Karpas-422 (cell line): ENCODE measurements around the gene NEO1. TPM values are rescaled to one million over a fixed set of nuclear protein-coding genes. Genes with fewer than 3 reads are reported as not detected.

Experiments used
- DNase-seq: peaks from one replicate; pipeline ENCODE4 v3.0.0-alpha.2; 2015
- H2AFZ ChIP-seq: fragments of 200-600 bp; sonication (generic); 2 replicates; pipeline ENCODE4 v1.6.1; 2014; ENCODE audit warnings: antibody characterized with exemption, low read length, mixed read lengths
- H3K27ac ChIP-seq: fragments of 200-600 bp; sonication (generic); 2 replicates; pipeline ENCODE4 v1.5.1; 2014; ENCODE audit warnings: mild to moderate bottlenecking, low read length, moderate library complexity
- H3K27me3 ChIP-seq: fragments of 200-600 bp; sonication (generic); 2 replicates; pipeline ENCODE4 v1.6.1; 2014; ENCODE audit warnings: low read length, mixed read lengths
- H3K36me3 ChIP-seq: fragments of 200-600 bp; sonication (generic); 2 replicates; pipeline ENCODE4 v1.6.1; 2014; ENCODE audit warnings: low read length, mixed read lengths; ENCODE audit not compliant: insufficient read depth
- H3K4me1 ChIP-seq: fragments of 200-600 bp; sonication (generic); 2 replicates; pipeline ENCODE4 v1.6.1; 2014; ENCODE audit warnings: mild to moderate bottlenecking, low read length, mixed read lengths
- H3K4me2 ChIP-seq: fragments of 200-600 bp; sonication (generic); 2 replicates; pipeline ENCODE4 v1.6.1; 2014; ENCODE audit warnings: low read length, low read depth, mild to moderate bottlenecking; ENCODE audit not compliant: poor library complexity, severe bottlenecking
- H3K4me3 ChIP-seq: fragments of 200-600 bp; sonication (generic); 2 replicates; pipeline ENCODE4 v1.5.1; 2014; ENCODE audit warnings: mild to moderate bottlenecking, antibody characterized with exemption, low read length, mixed read lengths
- H3K79me2 ChIP-seq: fragments of 200-600 bp; sonication (generic); 2 replicates; pipeline ENCODE4 v1.6.1; 2014; ENCODE audit warnings: mild to moderate bottlenecking, low read length, mixed read lengths
- H3K9ac ChIP-seq: fragments of 200-600 bp; sonication (generic); 2 replicates; pipeline ENCODE4 v1.6.0; 2014; ENCODE audit warnings: low read length
- H3K9me2 ChIP-seq: fragments of 200-600 bp; sonication (generic), shearing (Covaris generic); replicated peaks from 2 replicates; pipeline ENCODE4 v1.6.0; 2014; ENCODE audit warnings: mild to moderate bottlenecking, low read length, moderate library complexity; ENCODE audit not compliant: insufficient read depth
- H3K9me3 ChIP-seq: fragments of 300-700, 200-600 bp; sonication (generic); 2 replicates; pipeline ENCODE4 v1.6.1; 2014; ENCODE audit warnings: low read length, mixed read lengths
- H4K20me1 ChIP-seq: fragments of 200-600 bp; sonication (generic); 2 replicates; pipeline ENCODE4 v1.6.1; 2014; ENCODE audit warnings: mild to moderate bottlenecking, antibody characterized with exemption, low read length, low read depth; ENCODE audit not compliant: insufficient read depth
- total RNA-seq: library from RNA; depleted of rRNA; stranded (reverse); fragments of >200 nt; shearing (Covaris generic); gene quantifications from 2 replicates; pipeline ENCODE4 v1.2.3, GENCODE V29; 2014; ENCODE audit warnings: low replicate concordance

NEO1 gene
- total RNA-seq, 1 experiment from 2014 or later, result 7.6 TPM

DNA sequence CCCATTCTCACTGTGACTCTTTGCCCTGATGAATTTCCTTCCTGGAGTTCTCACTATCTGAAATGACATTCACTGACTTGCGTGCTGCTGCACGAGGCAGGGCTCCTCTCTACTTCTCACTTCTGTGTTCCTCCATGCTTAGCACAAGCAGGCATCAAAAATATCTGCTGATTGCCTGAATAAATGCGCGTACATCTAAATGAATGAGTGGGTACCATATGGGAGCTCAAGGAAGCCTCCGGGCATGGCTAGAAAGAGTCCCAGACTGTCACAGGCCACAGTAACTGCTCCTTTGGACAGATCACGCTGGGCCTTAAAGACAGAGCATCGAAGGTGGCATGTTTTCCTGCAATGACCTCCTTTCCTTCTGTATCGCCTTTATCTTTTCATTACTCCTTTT is 284.9 kb downstream of the NEO1 start:
- no peak overlapping the region for H3K9ac ChIP-seq
- H3K4me2 ChIP-seq, result no peak overlapping the region
- H3K4me3 ChIP-seq, result no peak overlapping the region
- no peaks in the 10 kb centered on the region for H3K27me3 ChIP-seq
- H3K27ac ChIP-seq, result no peak overlapping the region
- H3K79me2 ChIP-seq, result no peaks in the 10 kb centered on the region
- no peaks in the 10 kb centered on the region; the same call in 1 of the 2 replicates for H4K20me1 ChIP-seq
- no peaks in the 10 kb centered on the region for H3K9me2 ChIP-seq
- H3K9me3 ChIP-seq, result no peaks in the 10 kb centered on the region
- no peaks in the 10 kb centered on the region for H3K36me3 ChIP-seq
- DNase-seq, result no peak
- H2AFZ ChIP-seq, result no peak overlapping the region
- H3K4me1 ChIP-seq, result no peaks in the 10 kb centered on the region

DNA sequence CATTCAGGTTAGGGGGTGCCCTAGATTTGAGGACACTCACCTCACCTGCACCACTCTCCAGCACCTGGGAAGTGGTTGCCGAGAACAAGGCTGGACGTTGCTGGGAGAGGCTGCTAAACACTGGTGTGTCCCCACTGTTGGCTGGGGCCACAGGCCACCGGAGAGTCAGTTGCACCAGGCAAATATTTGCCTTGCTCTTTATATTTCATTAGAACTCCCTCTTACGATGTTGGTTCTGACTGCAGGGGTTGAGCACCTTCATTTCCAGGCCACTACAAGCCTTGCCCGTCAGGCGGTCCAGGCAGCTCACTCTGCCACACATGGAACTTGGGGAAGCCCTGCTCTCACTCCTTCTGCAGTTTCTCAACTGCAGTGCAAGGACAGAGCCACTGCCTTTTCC is 285.8 kb downstream of the NEO1 start:
- H3K27me3 ChIP-seq, result no peaks in the 10 kb centered on the region
- no peak overlapping the region for H3K4me2 ChIP-seq

DNA sequence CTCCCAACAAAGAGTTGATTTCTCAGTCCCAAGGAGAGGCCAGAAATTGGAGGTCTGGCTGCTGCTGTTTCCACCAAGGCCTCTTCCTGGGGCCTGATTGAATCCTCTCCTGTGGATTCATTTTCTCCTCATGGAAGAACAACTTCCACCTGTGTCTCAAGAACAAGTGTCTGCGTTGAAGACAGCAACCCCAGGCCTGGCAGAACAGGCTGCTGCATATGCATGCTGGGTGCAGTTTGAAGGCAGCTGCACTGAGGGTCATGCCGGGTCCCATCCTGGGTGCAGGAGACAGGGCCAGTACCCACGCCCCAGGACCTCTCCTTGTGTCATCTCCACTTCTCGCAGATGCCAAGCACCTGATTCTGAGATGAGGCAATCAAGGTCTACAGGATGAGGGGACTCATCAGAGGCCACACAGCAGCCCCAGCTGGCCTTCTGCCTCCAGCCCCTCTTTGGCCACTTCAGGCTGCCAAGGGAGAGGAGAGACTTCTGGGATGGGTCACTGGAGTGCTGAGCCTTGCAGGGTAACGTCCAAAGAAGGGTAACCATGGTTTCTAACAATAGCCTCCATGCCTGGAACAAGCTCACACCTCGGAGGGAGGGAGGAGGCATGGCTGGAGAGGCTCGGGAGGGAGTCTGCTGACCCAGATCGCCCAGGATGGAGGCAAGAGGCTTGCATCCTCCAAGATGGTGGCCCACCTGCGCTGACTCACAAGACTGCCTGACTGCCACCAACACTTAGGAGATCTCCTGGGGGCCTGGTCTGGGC is 286.5 kb downstream of the NEO1 start:
- no peaks in the 10 kb centered on the region for H3K27me3 ChIP-seq
- H3K79me2 ChIP-seq, result no peaks in the 10 kb centered on the region
- no peaks in the 10 kb centered on the region for H3K4me1 ChIP-seq
- no peak overlapping the region for H3K27ac ChIP-seq
- H3K9me3 ChIP-seq, result no peaks in the 10 kb centered on the region
- H2AFZ ChIP-seq, result no peak overlapping the region
- no peak for DNase-seq
- H3K36me3 ChIP-seq, result no peaks in the 10 kb centered on the region
- H3K9ac ChIP-seq, result no peak overlapping the region
- H3K9me2 ChIP-seq, result no peaks in the 10 kb centered on the region
- no peaks in the 10 kb centered on the region; the same call in 1 of the 2 replicates for H4K20me1 ChIP-seq
- H3K4me3 ChIP-seq, result no peak overlapping the region
- H3K4me2 ChIP-seq, result no peak overlapping the region

More for the DNA sequence above, 285.8 kb downstream of the NEO1 start:
- no peak overlapping the region for H2AFZ ChIP-seq
- H3K9me2 ChIP-seq, result no peaks in the 10 kb centered on the region
- no peaks in the 10 kb centered on the region; the same call in 1 of the 2 replicates for H4K20me1 ChIP-seq
- no peaks in the 10 kb centered on the region for H3K9me3 ChIP-seq
- H3K27ac ChIP-seq, result no peak overlapping the region
- H3K36me3 ChIP-seq, result no peaks in the 10 kb centered on the region
- no peaks in the 10 kb centered on the region for H3K4me1 ChIP-seq
- no peak overlapping the region for H3K4me3 ChIP-seq
- H3K9ac ChIP-seq, result no peak overlapping the region
- no peak for DNase-seq
- no peaks in the 10 kb centered on the region for H3K79me2 ChIP-seq

DNA sequence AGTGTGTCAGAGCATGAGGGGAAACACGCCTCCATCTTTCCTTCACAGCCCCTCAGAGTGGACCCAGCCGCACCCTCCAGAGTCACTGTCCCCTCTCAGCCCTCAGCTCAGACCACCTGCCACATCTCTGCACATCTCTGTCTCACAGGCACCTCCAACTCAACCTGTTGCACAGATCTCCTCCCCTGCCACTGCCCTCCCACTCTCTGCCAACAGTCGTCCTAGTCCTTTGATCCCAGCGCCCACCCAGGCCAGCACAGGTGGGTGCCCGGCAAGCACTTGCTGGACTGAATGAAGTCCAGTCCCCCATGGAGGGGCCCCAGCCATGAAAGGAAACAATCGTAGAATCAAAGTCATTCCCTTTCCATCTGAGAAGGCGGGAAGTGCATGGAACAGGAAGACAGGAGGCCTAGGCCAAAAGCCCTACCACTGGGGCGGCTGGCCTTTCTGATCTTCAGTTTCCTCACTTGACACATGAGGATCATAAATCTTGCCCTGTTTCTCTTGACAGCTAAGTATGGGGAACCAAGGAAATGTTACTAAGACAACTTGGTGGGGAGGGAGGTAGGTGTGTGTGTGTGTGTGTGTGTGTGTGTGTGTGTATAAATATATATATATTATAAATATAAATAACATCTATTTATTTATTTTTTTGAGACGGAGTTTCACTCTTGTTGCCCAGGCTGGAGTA is 288.4 kb downstream of the NEO1 start:
- no peaks in the 10 kb centered on the region for H3K9me3 ChIP-seq
- no peaks in the 10 kb centered on the region for H3K79me2 ChIP-seq
- H3K4me1 ChIP-seq, result no peaks in the 10 kb centered on the region
- H3K4me2 ChIP-seq, result no peak overlapping the region
- H2AFZ ChIP-seq, result no peak overlapping the region
- no peak overlapping the region for H3K4me3 ChIP-seq
- H3K36me3 ChIP-seq, result no peaks in the 10 kb centered on the region
- H4K20me1 ChIP-seq, result no peaks in the 10 kb centered on the region
- H3K27ac ChIP-seq, result no peak overlapping the region
- no peaks in the 10 kb centered on the region for H3K9me2 ChIP-seq
- no peaks in the 10 kb centered on the region for H3K27me3 ChIP-seq
- no peak overlapping the region for H3K9ac ChIP-seq
- DNase-seq, result no peak

DNA sequence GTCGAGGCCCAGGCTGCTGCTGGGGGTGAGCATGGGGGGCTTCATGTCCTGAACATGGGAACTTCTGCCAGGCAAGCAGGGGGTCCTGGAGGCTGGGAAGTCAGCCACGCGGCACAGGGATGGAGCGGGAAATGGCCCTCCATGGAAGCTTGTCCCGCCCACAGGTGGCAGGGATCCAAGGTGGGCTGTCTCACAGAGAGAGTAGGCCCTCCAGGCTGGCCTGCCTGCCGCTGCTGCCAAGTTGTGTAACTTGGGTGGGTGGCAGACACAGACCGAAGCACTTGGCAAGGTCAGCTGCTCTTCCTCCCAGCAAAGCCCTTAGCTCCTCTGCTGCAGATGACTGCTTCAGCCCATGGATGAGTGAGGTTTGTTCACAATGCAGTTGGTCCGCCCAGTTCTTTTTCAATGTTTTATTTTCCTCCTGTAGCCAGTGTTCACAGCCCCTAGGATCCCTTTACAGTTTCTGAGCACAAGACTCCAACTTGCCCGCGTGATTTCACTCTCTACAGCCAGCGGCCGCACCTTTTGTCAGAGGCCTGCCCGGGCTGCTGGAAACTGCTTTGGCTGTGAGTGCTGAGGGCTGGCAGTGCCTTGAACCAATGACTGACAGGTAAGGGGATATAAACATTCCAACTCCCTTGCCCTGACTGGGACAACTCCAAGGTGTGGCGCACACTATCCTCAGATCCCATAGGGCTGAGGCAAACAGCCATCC is 289.8 kb downstream of the NEO1 start:
- H3K79me2 ChIP-seq, result no peaks in the 10 kb centered on the region
- H3K9me3 ChIP-seq, result no peaks in the 10 kb centered on the region
- no peak overlapping the region for H3K9ac ChIP-seq
- no peak overlapping the region for H3K4me3 ChIP-seq
- no peaks in the 10 kb centered on the region for H3K9me2 ChIP-seq
- DNase-seq, result no peak
- no peak overlapping the region for H3K4me2 ChIP-seq
- peaks cover 2% of the 10 kb centered on the region; the same call in 1 of the 2 replicates for H4K20me1 ChIP-seq
- no peaks in the 10 kb centered on the region for H3K36me3 ChIP-seq
- no peak overlapping the region for H2AFZ ChIP-seq
- H3K4me1 ChIP-seq, result no peaks in the 10 kb centered on the region
- H3K27me3 ChIP-seq, result no peaks in the 10 kb centered on the region
- H3K27ac ChIP-seq, result no peak overlapping the region

DNA sequence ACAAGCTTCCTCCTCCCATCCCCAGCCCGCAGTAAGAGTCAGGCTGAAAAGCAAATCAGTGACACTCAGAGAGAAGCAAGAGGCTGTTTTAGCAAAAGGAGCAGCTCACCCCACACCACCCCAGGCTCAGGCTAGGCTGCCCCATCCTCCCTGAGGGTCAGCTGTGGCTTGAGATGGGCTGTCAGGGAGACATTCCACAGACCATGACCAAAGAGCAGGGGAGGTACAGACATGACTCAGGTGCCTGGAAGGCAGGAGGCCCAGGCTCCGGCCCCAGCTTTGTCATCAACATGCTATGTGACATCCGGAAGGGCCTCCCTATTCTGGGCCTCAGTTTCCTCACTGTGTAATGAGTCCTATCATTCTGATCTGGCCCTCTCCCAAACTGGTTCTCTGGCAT is 291.8 kb downstream of the NEO1 start:
- Histone ChIP-seq H4K20me1 (peaks cover 5% of the 10 kb centered on the region; the same call in 1 of the 2 replicates), H3K27ac (no peak overlapping the region), H3K36me3 (no peaks in the 10 kb centered on the region), H3K9ac (no peak overlapping the region), H3K9me3 (no peaks in the 10 kb centered on the region), H3K27me3 (no peaks in the 10 kb centered on the region), H3K4me2 (no peak overlapping the region), H2AFZ (no peak overlapping the region), H3K79me2 (no peaks in the 10 kb centered on the region), H3K9me2 (no peaks in the 10 kb centered on the region), H3K4me3 (no peak overlapping the region), H3K4me1 (no peaks in the 10 kb centered on the region)
- DNase-seq, result no peak

DNA sequence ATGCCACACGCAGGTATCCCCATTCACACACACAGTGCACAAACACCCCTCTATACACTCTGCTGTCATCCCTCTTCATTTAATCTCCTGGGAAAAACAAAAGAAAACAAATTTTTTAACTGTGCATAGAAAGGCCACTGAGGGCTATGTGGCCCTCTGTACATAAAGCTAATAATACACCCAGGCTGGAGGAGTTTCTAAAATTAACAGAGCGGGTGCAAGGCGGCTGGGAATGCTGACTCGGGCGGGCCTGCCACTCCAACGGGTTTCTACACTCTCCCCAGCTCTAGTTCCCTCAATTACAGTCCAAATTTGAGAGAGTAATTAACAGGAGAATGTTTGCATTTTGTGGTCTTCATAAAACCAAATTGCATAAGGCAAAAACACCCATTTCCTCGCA is 293.4 kb downstream of the NEO1 start:
- Histone ChIP-seq H3K9me2 (no peaks in the 10 kb centered on the region), H3K4me2 (no peak overlapping the region), H3K27ac (no peak overlapping the region), H3K27me3 (no peaks in the 10 kb centered on the region), H3K4me3 (no peak overlapping the region), H3K4me1 (no peaks in the 10 kb centered on the region), H2AFZ (no peak overlapping the region), H3K79me2 (no peaks in the 10 kb centered on the region), H3K9me3 (no peaks in the 10 kb centered on the region), H4K20me1 (peaks cover 5% of the 10 kb centered on the region; the same call in 1 of the 2 replicates), H3K36me3 (no peaks in the 10 kb centered on the region), H3K9ac (no peak overlapping the region)
- DNase-seq, result no peak

DNA sequence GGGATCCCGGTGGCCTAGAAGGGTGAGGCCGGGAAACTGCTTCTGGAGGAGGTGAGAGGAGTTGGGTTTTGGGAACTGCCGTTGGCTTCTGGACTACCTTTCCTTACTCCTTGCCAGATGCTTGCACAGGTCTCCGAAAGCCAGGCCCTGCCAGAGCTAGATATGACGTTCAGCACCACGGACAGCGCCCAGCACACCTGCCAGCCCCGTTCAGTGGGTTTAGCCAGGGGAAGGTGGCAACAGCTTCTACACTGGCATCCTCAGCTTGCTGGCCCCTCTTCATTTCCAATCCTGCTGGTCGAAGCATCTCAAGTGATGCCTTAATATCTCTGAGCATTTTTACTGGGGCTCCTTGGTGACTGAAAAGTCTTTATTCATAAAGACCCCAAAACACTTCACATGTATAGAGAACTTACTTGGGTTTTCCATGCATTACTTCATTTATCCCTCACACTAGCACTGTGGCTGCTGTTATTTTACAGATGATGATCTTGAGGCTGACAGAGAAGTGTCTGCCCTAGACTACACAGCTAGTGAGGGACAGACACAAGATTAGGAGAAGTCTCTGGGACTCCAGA is 294.6 kb downstream of the NEO1 start:
- Histone ChIP-seq H3K27ac (no peak overlapping the region), H4K20me1 (peaks cover 5% of the 10 kb centered on the region; the same call in 1 of the 2 replicates), H3K9me3 (no peaks in the 10 kb centered on the region), H3K27me3 (no peaks in the 10 kb centered on the region), H3K4me2 (no peak overlapping the region), H3K9me2 (no peaks in the 10 kb centered on the region), H3K4me1 (no peaks in the 10 kb centered on the region), H3K36me3 (no peaks in the 10 kb centered on the region), H3K79me2 (no peaks in the 10 kb centered on the region), H2AFZ (no peak overlapping the region), H3K4me3 (no peak overlapping the region), H3K9ac (no peak overlapping the region)
- DNase-seq, result peak; percentile 87
